ENCODE measurements around the gene ZNF398.
"Not testable (repeated sequence)": the region's sequence is repeated elsewhere in the genome, so short reads cannot be mapped to it uniquely, and the experiment has no call there.

Gene ZNF398

GRCh38 chr7:149198161-149198816, 51.0 kb downstream of the ZNF398 start:
- DNase-seq = no peak

GRCh38 chr7:149199234-149199995, 52.2 kb downstream of the ZNF398 start:
- no peak for DNase-seq

- no peak for DNase-seq
Measured at GRCh38 chr7:149202831-149203231, 55.6 kb downstream of the ZNF398 start.

- no peak for DNase-seq
Measured at GRCh38 chr7:149205690-149206381, 58.6 kb downstream of the ZNF398 start.

- DNase-seq = no peak
Measured at GRCh38 chr7:149207324-149208035, 60.2 kb downstream of the ZNF398 start.

GRCh38 chr7:149209518-149210269, 62.4 kb downstream of the ZNF398 start:
- no peak for DNase-seq

- no peak for DNase-seq
Measured at GRCh38 chr7:149210551-149210950, 63.3 kb downstream of the ZNF398 start.

GRCh38 chr7:149214020-149214720, 66.9 kb downstream of the ZNF398 start:
- no peak for DNase-seq

GRCh38 chr7:149216402-149216801, 69.1 kb downstream of the ZNF398 start:
- DNase-seq = no peak

- DNase-seq = no peak
Measured at GRCh38 chr7:149217570-149217969, 70.3 kb downstream of the ZNF398 start.

GRCh38 chr7:149218469-149219420, 71.5 kb downstream of the ZNF398 start:
- no peak for DNase-seq

- DNase-seq = no peak
Measured at GRCh38 chr7:149220534-149220933, 73.3 kb downstream of the ZNF398 start.

GRCh38 chr7:149223176-149223575, 75.9 kb downstream of the ZNF398 start:
- DNase-seq = no peak

GRCh38 chr7:149223761-149224160, 76.5 kb downstream of the ZNF398 start:
- no peak for DNase-seq

- DNase-seq = no peak
Measured at GRCh38 chr7:149224352-149224751, 77.1 kb downstream of the ZNF398 start.

- DNase-seq = no peak
Measured at GRCh38 chr7:149225106-149225505, 77.9 kb downstream of the ZNF398 start.

GRCh38 chr7:149225656-149226055, 78.4 kb downstream of the ZNF398 start:
- DNase-seq = no peak

GRCh38 chr7:149226366-149226765, 79.1 kb downstream of the ZNF398 start:
- not testable (repeated sequence) for DNase-seq

GRCh38 chr7:149226840-149227494, 79.7 kb downstream of the ZNF398 start:
- DNase-seq = no peak

GRCh38 chr7:149228831-149229471, 81.7 kb downstream of the ZNF398 start:
- DNase-seq = no peak
